DMS114 treated with DMSO at 0.1 percent for 48 hours (cell line): ENCODE results near the gene AAGAB.
"Not testable (repeated sequence)": the region's sequence is repeated elsewhere in the genome, so short reads cannot be mapped to it uniquely, and the experiment has no call there.

Experiments
- DNase-seq: peaks from one replicate; lab custom pipeline; 2025; ENCODE audit not compliant: unreplicated experiment; lab: John Stamatoyannopoulos, UW

AAGAB gene

GRCh38 chr15:67253549-67254237 lies 768 bp downstream of the AAGAB start:
- no peak for DNase-seq

- no peak for DNase-seq
These were observed 1.4 kb downstream of the AAGAB start for GRCh38 chr15:67253101-67253500.

GRCh38 chr15:67251318-67251717 lies 3.1 kb downstream of the AAGAB start:
- DNase-seq: no peak

GRCh38 chr15:67249830-67250229 lies 4.6 kb downstream of the AAGAB start:
- DNase-seq: no peak

GRCh38 chr15:67248011-67248505 lies 6.4 kb downstream of the AAGAB start:
- no peak for DNase-seq

- not testable (repeated sequence) for DNase-seq
These were observed 7.9 kb downstream of the AAGAB start for GRCh38 chr15:67246606-67247005.

GRCh38 chr15:67244971-67245478 lies 9.4 kb downstream of the AAGAB start:
- no peak for DNase-seq

GRCh38 chr15:67242708-67243111 lies 11.8 kb downstream of the AAGAB start:
- DNase-seq: no peak

GRCh38 chr15:67241132-67241855 lies 13.2 kb downstream of the AAGAB start:
- DNase-seq: no peak

- no peak for DNase-seq
These were observed 14.0 kb downstream of the AAGAB start for GRCh38 chr15:67240235-67241131.

GRCh38 chr15:67232591-67232990 lies 21.9 kb downstream of the AAGAB start:
- DNase-seq: no peak

- no peak for DNase-seq
These were observed 24.0 kb downstream of the AAGAB start for GRCh38 chr15:67230504-67230903.

- DNase-seq: no peak
These were observed 26.2 kb downstream of the AAGAB start for GRCh38 chr15:67228286-67228685.

- no peak for DNase-seq
These were observed 26.6 kb downstream of the AAGAB start for GRCh38 chr15:67227846-67228245.

- DNase-seq: no peak
These were observed 27.0 kb downstream of the AAGAB start for GRCh38 chr15:67227431-67227830.

GRCh38 chr15:67225336-67225735 lies 29.1 kb downstream of the AAGAB start:
- no peak for DNase-seq

GRCh38 chr15:67224889-67225288 lies 29.6 kb downstream of the AAGAB start:
- DNase-seq: no peak

- DNase-seq: no peak
These were observed 35.2 kb downstream of the AAGAB start for GRCh38 chr15:67219288-67219687.

- DNase-seq: no peak
These were observed 36.0 kb downstream of the AAGAB start for GRCh38 chr15:67218428-67218827.

- DNase-seq: no peak
These were observed 37.6 kb downstream of the AAGAB start for GRCh38 chr15:67216859-67217258.

GRCh38 chr15:67215102-67215501 lies 39.4 kb downstream of the AAGAB start:
- no peak for DNase-seq
